Right cardiac atrium (tissue), 5 donors: ENCODE results near the gene RBMX. TPM values are rescaled to one million over a fixed set of nuclear protein-coding genes. Genes with fewer than 3 reads are reported as not detected.
"Not testable (repeated sequence)": the region's sequence is repeated elsewhere in the genome, so short reads cannot be mapped to it uniquely, and the experiment has no call there.

Experiments used
- ATAC-seq, 2 donors: fragments of 200-7000 bp; cut with Tn5 transposase; one replicate each; pipeline versions ENCODE4 v1.8.0 to v1.9.1; 2020; ENCODE audit warnings: moderate library complexity in 2 of 2, mild to moderate bottlenecking in 1 of 2
- DNase-seq, 3 donors: peaks; one replicate each; pipeline ENCODE4 v3.0.0-alpha.2; 2020
- H3K27ac ChIP-seq: one replicate; pipeline ENCODE4 v1.5.1; 2013; ENCODE audit warnings: mild to moderate bottlenecking, low read length, control low read depth, moderate library complexity
- H3K27me3 ChIP-seq: one replicate; pipeline ENCODE4 v1.6.1; 2013; ENCODE audit not compliant: control insufficient read depth, insufficient read depth
- H3K4me1 ChIP-seq: one replicate; pipeline ENCODE4 v1.6.1; 2013; ENCODE audit warnings: low read length; ENCODE audit not compliant: control insufficient read depth, insufficient read depth
- H3K4me3 ChIP-seq: one replicate; pipeline ENCODE4 v1.5.1; 2013; ENCODE audit warnings: low read length, control low read depth
- H3K9me3 ChIP-seq: one replicate; pipeline ENCODE4 v1.6.1; 2013; ENCODE audit warnings: low read length; ENCODE audit not compliant: control insufficient read depth
- WGBS: extraction: QIAGEN DNeasy Blood & Tissue Kit; methylation state at CpG from one replicate; pipeline ENCODE4 v1.1.7; 2013; 5-methylcytosine and 5-hydroxymethylcytosine counted together
- intact Hi-C, 4 donors: fragments of 100-400 bp; cut with DNase I; formaldehyde crosslinking; loops; one replicate each; pipeline versions ENCODE4 v1.11.0 to v1.14.0; 2022 to 2023
- polyA plus RNA-seq: library from polyadenylated mRNA; stranded (reverse); fragments of 200-250 nt; gene quantifications from one replicate; pipeline ENCODE4 v1.2.3, GENCODE V29; 2013
- total RNA-seq, 4 donors: library from RNA; stranded (reverse); fragmentation: NEBNext Ultra II Directional; extraction: Animal tissue kit (Norgen Biotek cat#: 25700); gene quantifications; one replicate each; pipeline ENCODE4 v1.2.1, GENCODE V29; 2021
- donor health status: healthy with polysubstance abuse.
- donor health status: DM: no; HTN: yes; CAD: no.
- donor health status: DM: no; HTN: no; CAD: no.
- donor health status: DM: no; HTN: yes; CAD: no; lungs with severe emphysema.
- donor health status: DM: yes; HTN: yes; CAD: no.

Gene RBMX
- total and polyA plus RNA-seq, 5 donors: 88.4 to 123 (median 93.9) TPM

GRCh38 chrX:136878423-136878822 is 2.1 kb downstream of the RBMX start:
- 24% methylated on average over 11 of the region's 11 CpGs for WGBS
- H3K4me3 ChIP-seq: peak overlapping the region; percentile 69
- no peak for ATAC-seq
- no peak for DNase-seq
- H3K27ac ChIP-seq: no peak overlapping the region
- no peaks in the 10 kb centered on the region for H3K27me3 ChIP-seq
- no peaks in the 10 kb centered on the region for H3K9me3 ChIP-seq
- H3K4me1 ChIP-seq: no peaks in the 10 kb centered on the region
- intact Hi-C loops: no loop called here

GRCh38 chrX:136874114-136874513 is 6.4 kb downstream of the RBMX start:
- H3K27me3 ChIP-seq, intact Hi-C loops, H3K4me3 ChIP-seq, DNase-seq, ATAC-seq, H3K27ac ChIP-seq, H3K9me3 ChIP-seq, H3K4me1 ChIP-seq: not testable (repeated sequence)
- WGBS: 69% methylated on average over 15 of the region's 15 CpGs

- DNase-seq, H3K27me3 ChIP-seq, ATAC-seq, intact Hi-C loops, H3K4me3 ChIP-seq, H3K4me1 ChIP-seq, H3K9me3 ChIP-seq, H3K27ac ChIP-seq: not testable (repeated sequence)
- WGBS: 77% methylated on average over 2 of the region's 2 CpGs
These were observed 7.3 kb downstream of the RBMX start for GRCh38 chrX:136873210-136873609.

- H3K9me3 ChIP-seq: no peaks in the 10 kb centered on the region
- no peak overlapping the region for H3K4me3 ChIP-seq
- H3K27ac ChIP-seq: no peak overlapping the region
- no peak for DNase-seq
- ATAC-seq: no peak
- H3K27me3 ChIP-seq: no peaks in the 10 kb centered on the region
- WGBS: 75% methylated on average over 5 of the region's 5 CpGs
- H3K4me1 ChIP-seq: peaks cover 3% of the 10 kb centered on the region
- intact Hi-C loops: no loop called here
These were observed 8.3 kb downstream of the RBMX start for GRCh38 chrX:136872091-136872700.

GRCh38 chrX:136870064-136870463 is 10.5 kb downstream of the RBMX start:
- Histone ChIP-seq H3K4me3 (no peak overlapping the region), H3K9me3 (no peaks in the 10 kb centered on the region), H3K27ac (no peak overlapping the region), H3K27me3 (no peaks in the 10 kb centered on the region), H3K4me1 (peaks cover 4% of the 10 kb centered on the region)
- ATAC-seq (no peak), DNase-seq (no peak)
- 84% methylated on average over 1 of the region's 1 CpG for WGBS
- intact Hi-C loops: no loop called here

- ATAC-seq (no peak), DNase-seq (no peak)
- Histone ChIP-seq H3K9me3 (no peaks in the 10 kb centered on the region), H3K4me1 (peaks cover 4% of the 10 kb centered on the region), H3K27ac (no peak overlapping the region), H3K4me3 (no peak overlapping the region), H3K27me3 (no peaks in the 10 kb centered on the region)
- intact Hi-C loops: no loop called here
- 92% methylated on average over 9 of the region's 9 CpGs for WGBS
These were observed 12.1 kb downstream of the RBMX start for GRCh38 chrX:136868283-136869055.

GRCh38 chrX:136867518-136867917 is 13.0 kb downstream of the RBMX start:
- H3K27me3 ChIP-seq: no peaks in the 10 kb centered on the region
- ATAC-seq (no peak), DNase-seq (no peak)
- H3K27ac ChIP-seq: no peak overlapping the region
- H3K4me1 ChIP-seq: peaks cover 4% of the 10 kb centered on the region
- WGBS: 36% methylated on average over 3 of the region's 3 CpGs
- H3K9me3 ChIP-seq: no peaks in the 10 kb centered on the region
- H3K4me3 ChIP-seq: no peak overlapping the region
- intact Hi-C loops: no loop called here

GRCh38 chrX:136867096-136867491 is 13.4 kb downstream of the RBMX start:
- intact Hi-C loops: no loop called here
- Histone ChIP-seq H3K9me3 (no peaks in the 10 kb centered on the region), H3K4me1 (peaks cover 4% of the 10 kb centered on the region), H3K27me3 (no peaks in the 10 kb centered on the region), H3K27ac (no peak overlapping the region), H3K4me3 (no peak overlapping the region)
- 23% methylated on average over 4 of the region's 4 CpGs for WGBS
- DNase-seq (no peak), ATAC-seq (peak in 1 of 2 donors; percentile 35)

- H3K27ac ChIP-seq: no peak overlapping the region
- WGBS: 55% methylated on average over 14 of the region's 14 CpGs
These were observed 14.0 kb downstream of the RBMX start for GRCh38 chrX:136866337-136867095.

GRCh38 chrX:136865270-136866158 is 15.0 kb downstream of the RBMX start:
- DNase-seq (no peak), ATAC-seq (no peak)
- Histone ChIP-seq H3K4me3 (no peak overlapping the region), H3K4me1 (peaks cover 3% of the 10 kb centered on the region), H3K27ac (no peak overlapping the region), H3K9me3 (no peaks in the 10 kb centered on the region), H3K27me3 (no peaks in the 10 kb centered on the region)
- WGBS: 89% methylated on average over 9 of the region's 9 CpGs
- intact Hi-C loops: no loop called here

More at GRCh38 chrX:136866337-136867095, 14.0 kb downstream of the RBMX start:
- DNase-seq (no peak), ATAC-seq (peak; percentile 30 to 43)
- H3K4me1 ChIP-seq: peaks cover 4% of the 10 kb centered on the region
- no peak overlapping the region for H3K4me3 ChIP-seq
- intact Hi-C loops: no loop called here
- no peaks in the 10 kb centered on the region for H3K9me3 ChIP-seq
- H3K27me3 ChIP-seq: no peaks in the 10 kb centered on the region
